GM12878 (cell line): ENCODE results near the gene LAMA2. TPM values are rescaled to one million over a fixed set of nuclear protein-coding genes. Genes with fewer than 3 reads are reported as not detected.

ENCODE experiments used
- ATAC-seq: fragments of 200-7000 bp; cut with Tn5 transposase; 3 replicates; pipeline ENCODE4 v1.9.1; 2020; ENCODE audit warnings: mild to moderate bottlenecking, moderate library complexity
- BruUV-seq: library from RNA; stranded (reverse); fragments of 400-500 nt; replicated peaks from 2 replicates; lab custom pipeline; 2021; lab: Mats Ljungman, UMichigan
- CTCF ChIA-PET: fragments of 300-600 bp; sonication (Branson Sonifier 250); formaldehyde crosslinking; extraction: SDS; loops from one replicate; lab custom pipeline; 2021; ENCODE audit warnings: inconsistent platforms; lab: Yijun Ruan, JAX
- POLR2A ChIA-PET: fragments of 350-600 bp; formaldehyde crosslinking; extraction: SDS; loops from one replicate; lab custom pipeline; 2021; ENCODE audit warnings: inconsistent platforms; lab: Charles Lee
- RAD21 ChIA-PET: fragments of 300-600 bp; sonication (Branson Sonifier 250); formaldehyde crosslinking; loops from one replicate; lab custom pipeline; 2023; ENCODE audit warnings: antibody characterized with exemption; ENCODE audit not compliant: unreplicated experiment; lab: Charles Lee
- SMC1A ChIA-PET: fragments of 300-600 bp; sonication (Branson Sonifier 250); formaldehyde crosslinking; loops from one replicate; lab custom pipeline; 2023; ENCODE audit not compliant: unreplicated experiment, uncharacterized antibody; lab: Charles Lee
- DNase-seq: peaks from one replicate; pipeline ENCODE4 v3.0.0-alpha.2; 2011; ENCODE audit warnings: low read depth, low spot score
- FAIRE-seq: peaks from 3 replicates; lab custom pipeline; 2011; peaks lifted over from hg19 to GRCh38; lab: Jason Lieb, UNC
- H2AFZ ChIP-seq: 2 replicates; pipeline ENCODE4 v1.6.0; 2011; ENCODE audit warnings: low read depth, low read length, control low read depth; ENCODE audit not compliant: control insufficient read depth
- H3K27ac ChIP-seq: 2 replicates; pipeline ENCODE4 v1.5.1; 2011; ENCODE audit warnings: control low read depth; ENCODE audit not compliant: control insufficient read depth, insufficient read depth
- H3K27me3 ChIP-seq, 2 experiments: replicated peaks in 1 of 2; 2 replicates each; pipeline versions ENCODE4 v1.6.0 to v1.6.1; 2011; ENCODE audit warnings: low read length in 1 of 2; ENCODE audit not compliant: control insufficient read depth in 2 of 2, insufficient read depth in 2 of 2
- H3K36me3 ChIP-seq, 2 experiments: 2 replicates each; pipeline ENCODE4 v1.5.1; 2011; ENCODE audit warnings: low read length in 1 of 2; ENCODE audit not compliant: control insufficient read depth in 2 of 2, insufficient read depth in 2 of 2
- H3K4me1 ChIP-seq: 2 replicates; pipeline ENCODE4 v1.6.1; 2011; ENCODE audit warnings: mild to moderate bottlenecking, low read length, moderate library complexity, mixed read lengths; ENCODE audit not compliant: control insufficient read depth, insufficient read depth
- H3K4me2 ChIP-seq: 2 replicates; pipeline ENCODE4 v1.6.0; 2011; ENCODE audit warnings: control low read depth; ENCODE audit not compliant: control insufficient read depth, insufficient read depth
- H3K4me3 ChIP-seq: fragments of 200-600 bp; sonication (generic); 2 replicates; pipeline ENCODE4 v1.5.1; 2016
- H3K79me2 ChIP-seq: 2 replicates; pipeline ENCODE4 v1.6.0; 2011; ENCODE audit warnings: low read length; ENCODE audit not compliant: control insufficient read depth, insufficient read depth
- H3K9ac ChIP-seq: 2 replicates; pipeline ENCODE4 v1.8.0; 2011; ENCODE audit warnings: low read length, control low read depth, mixed read lengths; ENCODE audit not compliant: control insufficient read depth, insufficient read depth
- H3K9me3 ChIP-seq: replicated peaks from 3 replicates; pipeline ENCODE4 v1.5.1; 2011; ENCODE audit warnings: mild to moderate bottlenecking, low read length; ENCODE audit not compliant: control insufficient read depth, insufficient read depth
- H4K20me1 ChIP-seq: 2 replicates; pipeline ENCODE4 v1.6.0; 2011; ENCODE audit not compliant: control insufficient read depth, insufficient read depth
- BCLAF1 ChIP-seq: fragments of 450-650 bp; IDR thresholded peaks from 2 replicates; pipeline ENCODE4 v1.6.1; 2017; ENCODE audit warnings: antibody characterized with exemption, mild to moderate bottlenecking, moderate library complexity
- CBX5 ChIP-seq: sonication (generic); IDR thresholded peaks from 2 replicates; pipeline ENCODE4 v1.6.1; 2016; ENCODE audit warnings: low read depth, moderate library complexity, mild to moderate bottlenecking, inconsistent platforms
- ETV6 ChIP-seq, 2 experiments: fragments of 450-650 bp in 1 of 2; IDR thresholded peaks in 1 of 2; conservative IDR thresholded peaks in 1 of 2; 2 replicates each; pipeline ENCODE4 v1.6.1; 2014; ENCODE audit warnings: antibody characterized with exemption in 1 of 2, borderline replicate concordance in 1 of 2, low read depth in 1 of 2, mild to moderate bottlenecking in 1 of 2, moderate library complexity in 1 of 2
- FOXK2 ChIP-seq: fragments of 450-650 bp; IDR thresholded peaks from 2 replicates; pipeline ENCODE4 v1.6.1; 2017; ENCODE audit warnings: mild to moderate bottlenecking, moderate library complexity
- MAX ChIP-seq: IDR thresholded peaks from 2 replicates; pipeline ENCODE4 v1.6.1; 2012; ENCODE audit warnings: low read depth, low read length, improper control_type of control experiment
- PBX3 ChIP-seq: IDR thresholded peaks from 2 replicates; pipeline ENCODE4 v1.6.1; 2011; ENCODE audit warnings: mild to moderate bottlenecking, low read depth, low read length, moderate library complexity; ENCODE audit not compliant: insufficient replicate concordance
- POLR2AphosphoS2 ChIP-seq: IDR thresholded peaks from 2 replicates; pipeline ENCODE4 v1.6.1; 2011; ENCODE audit warnings: low read depth, mild to moderate bottlenecking, low read length, improper control_type of control experiment, moderate library complexity
- POU2F2 ChIP-seq: IDR thresholded peaks from 3 replicates; pipeline ENCODE4 v1.6.1; 2011; ENCODE audit warnings: low read depth, mild to moderate bottlenecking, low read length, borderline replicate concordance
- SKIL ChIP-seq: fragments of 450-650 bp; IDR thresholded peaks from 2 replicates; pipeline ENCODE4 v1.6.1; 2017; ENCODE audit warnings: mild to moderate bottlenecking, low read depth, inconsistent platforms; ENCODE audit not compliant: poor library complexity, severe bottlenecking
- SUPT20H ChIP-seq: IDR thresholded peaks from 2 replicates; pipeline ENCODE4 v1.6.1; 2011; ENCODE audit warnings: low read depth, mild to moderate bottlenecking, low read length, moderate library complexity, borderline replicate concordance; ENCODE audit not compliant: control insufficient read depth
- YY1 ChIP-seq: IDR thresholded peaks from 2 replicates; pipeline ENCODE4 v1.6.1; 2011; ENCODE audit warnings: low read depth, mild to moderate bottlenecking, low read length
- ZNF24 ChIP-seq: fragments of 450-650 bp; IDR thresholded peaks from 2 replicates; pipeline ENCODE4 v1.6.1; 2017; ENCODE audit warnings: antibody characterized with exemption, mild to moderate bottlenecking
- WGBS: methylation state at CpG from one replicate; pipeline ENCODE4 v1.1.6; 2016; ENCODE audit warnings: low lambda C conversion rate; ENCODE audit not compliant: insufficient replicate concordance, insufficient coverage; ENCODE audit errors: missing lambda C conversion rate; 5-methylcytosine and 5-hydroxymethylcytosine counted together
- in situ Hi-C: fragments of 300-500 bp; cut with MboI; formaldehyde crosslinking; loops from 9 replicates; pipeline ENCODE4 v1.14.3; 2018; ENCODE audit warnings: mixed read lengths
- intact Hi-C: fragments of 100-400 bp; cut with micrococcal nuclease; formaldehyde crosslinking; loops from one replicate; pipeline ENCODE4 v1.14.2; 2022; ENCODE audit not compliant: unreplicated experiment
- polyA plus RNA-seq, 11 experiments: library from polyadenylated mRNA; depleted of rRNA in 4 of 11; unstranded in 6 of 11; stranded (reverse) in 5 of 11; fragments of >200 nt; fragmentation: Nextera tagmentation in 4 of 11; fragmentation: Illumina TruSeq in 1 of 11; extraction: Ambion mirVana in 4 of 11; extraction: Trizol in 1 of 11; gene quantifications; 1 replicate in 1 of 11; 2 replicates in 10 of 11; pipeline versions ENCODE4 v1.2.1 to v1.2.3, GENCODE V29; 2011 to 2016; ENCODE audit warnings: inconsistent platforms in 2 of 11, missing spikeins in 2 of 11, low read depth in 1 of 11
- total RNA-seq, 4 experiments: library from RNA; depleted of rRNA in 3 of 4; stranded (reverse); fragments of >200 nt in 3 of 4; fragmentation: Illumina TruSeq in 1 of 4; extraction: Trizol in 1 of 4; gene quantifications; 2 replicates each; pipeline versions ENCODE4 v1.2.1 to v1.2.3, GENCODE V29; 2013 to 2021
- TF ChIP-seq, protein P1 (sequence below): fragments of 450-650 bp; IDR thresholded peaks from 2 replicates; pipeline ENCODE4 v1.6.1; 2016; ENCODE audit warnings: mild to moderate bottlenecking

LAMA2 gene
- total and polyA plus RNA-seq, 10 of the 15 experiments (the other 5 are each of a cell fraction or from before 2014, with no cell fraction given): 0.04 to 2.0 (median 0.37) TPM; not detected in 1

GRCh38 chr6:129516787-129517186 is 633.8 kb downstream of the LAMA2 start (continued):
- no peak for TF ChIP-seq BCLAF1
- no peak for TF ChIP-seq ZNF24
- no peak for TF ChIP-seq SKIL
- no peak for TF ChIP-seq POU2F2
- no peak for TF ChIP-seq SUPT20H

- H3K9me3 ChIP-seq: no peaks in the 10 kb centered on the region
- no peak for DNase-seq
- no TSS peak for BruUV-seq
- WGBS: 22% methylated on average over 2 of the region's 2 CpGs
- H3K9ac ChIP-seq: no peak overlapping the region
- in situ Hi-C loops (no loop called here), intact Hi-C loops (no loop called here)
- no peaks in the 10 kb centered on the region for H3K79me2 ChIP-seq
- TF ChIP-seq ETV6 (conservative IDR thresholded peaks at IDR 0.05 in 1 of 2, IDR thresholded peaks at IDR 0.05 in 1 of 2; ENCODE audit: borderline replicate concordance in 1 of 2, low read depth in 1 of 2) (no peak), FOXK2 (no peak), CBX5 (no peak), POLR2AphosphoS2 (no peak), MAX (no peak), YY1 (no peak), PBX3 (no peak)
- TF ChIP-seq, protein P1, sequence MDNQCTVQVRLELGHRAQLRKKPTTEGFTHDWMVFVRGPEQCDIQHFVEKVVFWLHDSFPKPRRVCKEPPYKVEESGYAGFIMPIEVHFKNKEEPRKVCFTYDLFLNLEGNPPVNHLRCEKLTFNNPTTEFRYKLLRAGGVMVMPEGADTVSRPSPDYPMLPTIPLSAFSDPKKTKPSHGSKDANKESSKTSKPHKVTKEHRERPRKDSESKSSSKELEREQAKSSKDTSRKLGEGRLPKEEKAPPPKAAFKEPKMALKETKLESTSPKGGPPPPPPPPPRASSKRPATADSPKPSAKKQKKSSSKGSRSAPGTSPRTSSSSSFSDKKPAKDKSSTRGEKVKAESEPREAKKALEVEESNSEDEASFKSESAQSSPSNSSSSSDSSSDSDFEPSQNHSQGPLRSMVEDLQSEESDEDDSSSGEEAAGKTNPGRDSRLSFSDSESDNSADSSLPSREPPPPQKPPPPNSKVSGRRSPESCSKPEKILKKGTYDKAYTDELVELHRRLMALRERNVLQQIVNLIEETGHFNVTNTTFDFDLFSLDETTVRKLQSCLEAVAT: no peak
- ChIA-PET SMC1A (interaction anchor here (0.8 to 1.8 kb wide), 5 partner anchors 12 to 214 kb away, joined by 3 to 5 read pairs (median 4); no protein-coding TSS in a partner anchor), RAD21 (interaction anchor here (1.5 kb wide), 1 partner anchor 16 kb away, joined by 4 read pairs; no protein-coding TSS in a partner anchor), POLR2A (no interaction called here), CTCF (interaction anchor here (0.9 to 2.4 kb wide), 7 partner anchors 14 to 465 kb away, joined by 3 to 14 read pairs (median 4); no protein-coding TSS in a partner anchor)
- H4K20me1 ChIP-seq: no peaks in the 10 kb centered on the region
- no peak for FAIRE-seq
- no peaks in the 10 kb centered on the region for H3K36me3 ChIP-seq
- H3K27me3 ChIP-seq: no peaks in the 10 kb centered on the region
- ATAC-seq: no peak
- H3K4me2 ChIP-seq: no peak overlapping the region
- no peak overlapping the region for H2AFZ ChIP-seq
- H3K27ac ChIP-seq: no peak overlapping the region
- H3K4me3 ChIP-seq: no peak overlapping the region
- H3K4me1 ChIP-seq: no peaks in the 10 kb centered on the region
These were observed 634.4 kb downstream of the LAMA2 start for GRCh38 chr6:129517288-129517687.
